Lung (tissue), 11 donors: ENCODE data around the gene SMIM45.

ENCODE experiments used
- ATAC-seq: fragments of 200-7000 bp; cut with Tn5 transposase; one replicate; pipeline ENCODE4 v1.9.1; 2020; ENCODE audit warnings: moderate number of reproducible peaks; ENCODE audit not compliant: insufficient read depth, low FRiP score
- DNase-seq, 3 donors: peaks; one replicate each; pipeline ENCODE4 v3.0.0-alpha.2; 2013 to 2017
- H3K27ac ChIP-seq, 2 donors: one replicate each; pipeline ENCODE4 v1.5.1; 2013; ENCODE audit warnings: mild to moderate bottlenecking in 2 of 2, moderate library complexity in 2 of 2, control low read depth in 1 of 2, inconsistent platforms in 1 of 2, low read depth in 1 of 2, low read length in 1 of 2
- H3K27me3 ChIP-seq, 3 donors: one replicate each; pipeline ENCODE4 v1.5.1; 2013; ENCODE audit warnings: low read length in 2 of 3; ENCODE audit not compliant: control insufficient read depth in 3 of 3, insufficient read depth in 3 of 3
- H3K36me3 ChIP-seq, 4 donors: one replicate each; pipeline ENCODE4 v1.5.1; 2013; ENCODE audit warnings: low read length in 4 of 4, mild to moderate bottlenecking in 1 of 4, moderate library complexity in 1 of 4; ENCODE audit not compliant: control insufficient read depth in 4 of 4, insufficient read depth in 4 of 4
- H3K4me1 ChIP-seq, 5 donors: one replicate each; pipeline ENCODE4 v1.5.1; 2013; ENCODE audit warnings: low read length in 5 of 5, mild to moderate bottlenecking in 2 of 5, moderate library complexity in 1 of 5; ENCODE audit not compliant: control insufficient read depth in 5 of 5, insufficient read depth in 5 of 5
- H3K4me3 ChIP-seq: one replicate; pipeline ENCODE4 v1.5.1; 2013; ENCODE audit warnings: mild to moderate bottlenecking, control low read depth, moderate library complexity
- H3K9ac ChIP-seq, 2 donors: one replicate each; pipeline ENCODE4 v1.5.1; 2013; ENCODE audit warnings: low read length in 2 of 2, control low read depth in 1 of 2; ENCODE audit not compliant: insufficient read depth in 1 of 2
- H3K9me3 ChIP-seq, 4 donors: one replicate each; pipeline ENCODE4 v1.5.1; 2013; ENCODE audit warnings: low read length in 3 of 4, mild to moderate bottlenecking in 1 of 4, moderate library complexity in 1 of 4; ENCODE audit not compliant: control insufficient read depth in 4 of 4, insufficient read depth in 3 of 4
- CTCF ChIP-seq: IDR thresholded peaks from 2 replicates; pipeline ENCODE4 v1.5.1; 2012; ENCODE audit warnings: mild to moderate bottlenecking; ENCODE audit errors: control extremely low read depth, extremely low read depth
- WGBS, 2 donors: extraction: QIAGEN DNeasy Blood & Tissue Kit; methylation state at CpG; one replicate each; pipeline ENCODE4 v1.1.7; 2013; 5-methylcytosine and 5-hydroxymethylcytosine counted together
- donor health status: control.
- donor health status: control.
- donor health status: Bipolar disorder and iron deficiency.
- donor health status: healthy.
- donor health status: DM: yes; HTN: yes; CAD: no.

Gene SMIM45

GRCh38 chr22:41922328-41922727 lies 29.6 kb upstream of the SMIM45 start:
- no peak overlapping the region for H3K9ac ChIP-seq
- H3K27ac ChIP-seq: no peak overlapping the region
- TF ChIP-seq CTCF: no peak
- ATAC-seq (no peak), DNase-seq (no peak)
- H3K4me1 ChIP-seq: peaks cover 0 to 16% (median 7%) of the 10 kb centered on the region in 5 donors
- WGBS, 2 donors: 81 to 90% methylated on average over 5 of the region's 5 CpGs
- H3K9me3 ChIP-seq: no peaks in the 10 kb centered on the region
- no peaks in the 10 kb centered on the region for H3K36me3 ChIP-seq
- H3K27me3 ChIP-seq: peaks cover 5 to 36% (median 32%) of the 10 kb centered on the region in 3 donors
- no peak overlapping the region for H3K4me3 ChIP-seq

- H3K4me3 ChIP-seq: no peak overlapping the region
- DNase-seq: no peak
- TF ChIP-seq CTCF: no peak
- 92% methylated on average over 4 of the region's 4 CpGs for WGBS, 2 donors
- peaks cover 0 to 12% (median 3%) of the 10 kb centered on the region in 5 donors for H3K4me1 ChIP-seq
- ATAC-seq: no peak
- H3K27ac ChIP-seq: no peak overlapping the region
- H3K27me3 ChIP-seq: peaks cover 5 to 30% (median 30%) of the 10 kb centered on the region in 3 donors
- no peak overlapping the region for H3K9ac ChIP-seq
- no peaks in the 10 kb centered on the region for H3K9me3 ChIP-seq
- no peaks in the 10 kb centered on the region for H3K36me3 ChIP-seq
Measured at GRCh38 chr22:41922940-41923594, 28.9 kb upstream of the SMIM45 start.

- H3K27ac ChIP-seq: no peak overlapping the region
- H3K4me3 ChIP-seq: no peak overlapping the region
- H3K27me3 ChIP-seq: peaks cover 5 to 33% (median 30%) of the 10 kb centered on the region in 3 donors
- whole genome bisulfite sequencing, 2 donors: 92 to 94% methylated on average over 14 of the region's 14 CpGs
- H3K36me3 ChIP-seq: no peaks in the 10 kb centered on the region
- ATAC-seq (no peak), DNase-seq (no peak)
- TF ChIP-seq CTCF: no peak
- H3K4me1 ChIP-seq: peaks cover 0 to 11% (median 0%) of the 10 kb centered on the region in 5 donors
- H3K9ac ChIP-seq: no peak overlapping the region
- H3K9me3 ChIP-seq: no peaks in the 10 kb centered on the region
Measured at GRCh38 chr22:41923595-41924276, 28.2 kb upstream of the SMIM45 start.
